Measurements from ENCODE around the gene ZNF354C. TPM values are rescaled to one million over a fixed set of nuclear protein-coding genes. Genes with fewer than 3 reads are reported as not detected.
"Not testable (repeated sequence)": the region's sequence is repeated elsewhere in the genome, so short reads cannot be mapped to it uniquely, and the experiment has no call there.

The ZNF354C gene
- total RNA-seq = 1.3 TPM

DNA sequence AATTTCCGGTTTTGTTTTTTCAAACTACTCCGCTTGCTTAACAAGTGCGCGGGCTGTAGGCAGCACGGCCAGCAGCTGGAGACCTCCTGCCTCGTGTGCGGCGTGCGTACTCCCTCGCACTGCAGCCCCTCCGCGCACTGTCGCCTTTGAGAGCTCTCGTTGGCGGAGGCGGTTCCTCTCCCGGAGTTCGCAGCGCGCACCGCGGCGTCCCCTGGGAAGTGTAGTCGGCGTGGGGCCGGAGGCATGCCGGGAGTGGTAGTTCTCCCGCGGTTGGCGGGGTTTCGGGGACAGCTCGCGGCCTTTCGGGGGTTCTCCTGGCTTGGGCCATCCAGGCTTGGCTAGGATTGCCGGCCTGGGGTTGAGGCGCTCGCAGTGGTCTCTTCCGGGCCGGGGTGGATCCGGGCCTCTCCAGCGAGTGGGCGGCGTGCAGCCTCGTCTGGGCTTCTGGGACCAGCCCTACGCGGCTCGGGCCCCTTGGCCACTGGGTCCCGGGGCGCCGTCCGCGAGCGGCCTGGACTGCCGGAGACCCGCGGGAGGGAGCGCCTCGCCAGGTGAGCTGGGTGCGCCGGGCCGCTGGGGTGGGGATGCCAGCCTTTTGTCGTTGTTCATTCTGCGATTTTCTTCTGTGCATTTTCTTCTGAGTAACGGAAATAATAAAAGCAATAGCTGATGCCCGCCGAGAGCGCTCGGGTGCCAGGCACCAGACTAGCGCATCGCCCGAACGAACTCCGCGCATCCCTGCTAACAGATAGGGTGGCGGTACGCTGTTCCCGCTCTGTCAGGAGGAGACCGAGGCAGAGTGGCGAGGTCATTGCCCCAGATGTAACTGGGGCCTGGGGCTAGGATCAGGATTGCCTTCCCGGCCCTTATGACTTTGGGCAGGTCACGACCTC, at the start of gene ZNF354C:
Gene ZNF354C, plus strand, starts transcription at position 258 of the 893 bp plus-strand sequence. CDS start 1,696 bp downstream, outside the sequence.
- DNase-seq (ENCODE audit: low spot score) (peak; percentile 90), ATAC-seq (peak; percentile 99)

DNA sequence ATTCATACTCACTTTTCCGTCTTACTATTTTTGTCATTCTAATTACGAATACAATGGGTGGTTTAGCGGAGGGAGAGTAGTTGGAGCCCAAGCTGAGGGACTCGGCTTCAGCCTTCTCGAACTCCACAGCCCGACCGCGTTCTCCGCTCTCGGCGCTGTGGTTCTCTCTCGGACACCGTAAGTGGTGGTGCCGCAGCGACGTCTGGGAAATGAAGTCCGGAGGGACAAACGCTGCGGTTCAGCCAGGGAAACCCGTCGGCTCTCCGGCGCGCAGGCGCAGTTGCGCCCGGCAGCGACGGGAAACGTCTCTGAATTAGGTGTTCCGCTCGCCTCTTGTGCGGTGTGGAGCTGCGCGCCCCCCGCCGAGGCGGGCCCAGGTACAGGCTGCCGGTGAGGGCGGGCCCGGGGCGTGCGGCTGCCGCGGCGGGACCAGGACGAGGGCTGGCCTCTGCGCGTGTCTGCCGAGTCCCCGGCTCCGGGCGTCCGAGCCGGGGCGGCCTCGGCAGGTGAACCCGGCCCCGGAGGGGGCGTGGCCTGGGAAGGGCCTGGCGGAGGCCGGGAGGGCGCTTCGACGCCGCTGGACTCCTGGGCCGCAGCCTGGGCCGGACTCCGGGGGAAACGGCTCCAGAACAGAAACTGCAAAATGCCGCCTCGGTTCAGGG, 36.5 kb upstream of the ZNF354C start, which contains the start of gene ZNF879:
Gene ZNF879, plus strand, starts transcription at position 277 of the 662 bp plus-strand sequence. CDS start 1,201 bp downstream, outside the sequence.
- DNase-seq (ENCODE audit: low spot score) = peak; percentile 96
- ATAC-seq = peak; percentile 98

DNA sequence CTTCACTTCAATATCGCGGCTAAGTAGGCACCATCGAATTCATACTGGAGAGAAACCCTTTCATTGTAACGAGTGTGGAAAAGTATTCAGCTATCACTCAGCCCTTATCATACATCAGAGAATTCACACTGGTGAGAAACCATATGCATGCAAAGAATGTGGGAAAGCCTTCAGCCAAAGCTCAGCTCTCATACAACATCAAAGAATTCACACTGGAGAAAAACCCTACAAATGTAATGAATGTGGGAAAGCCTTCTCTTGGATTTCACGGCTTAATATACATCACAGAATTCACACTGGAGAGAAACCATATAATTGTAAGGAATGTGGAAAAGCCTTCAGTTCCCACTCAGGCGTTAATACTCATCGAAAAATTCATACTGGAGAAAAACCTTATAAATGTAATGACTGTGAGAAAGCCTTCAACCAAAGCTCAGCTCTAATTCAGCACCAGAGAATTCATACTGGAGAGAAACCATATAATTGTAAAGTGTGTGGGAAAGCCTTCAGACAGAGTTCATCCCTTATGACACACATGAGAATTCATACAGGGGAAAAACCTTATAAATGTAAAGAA, 27.1 kb upstream of the ZNF354C start:
- ATAC-seq (no peak), DNase-seq (ENCODE audit: low spot score) (no peak)

DNA sequence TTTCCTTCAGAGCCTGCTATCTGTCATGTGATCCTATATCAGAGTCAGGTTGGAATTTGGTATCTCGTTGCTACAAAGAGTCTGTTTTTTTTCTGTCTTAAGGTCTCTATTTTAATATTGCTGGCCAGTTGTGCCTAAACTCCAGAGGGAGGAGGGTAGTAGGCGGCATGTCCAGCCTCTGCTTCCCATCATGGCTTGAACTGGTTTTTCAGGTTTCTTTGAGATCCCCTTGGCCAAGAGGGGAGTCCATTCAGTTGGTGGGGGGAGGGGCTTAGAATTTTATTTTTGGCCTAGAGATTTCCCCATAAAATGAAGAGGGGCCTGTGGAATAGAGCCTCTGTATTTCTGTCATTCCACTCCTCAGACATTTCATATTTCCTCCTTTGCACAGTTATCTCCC, 15.4 kb upstream of the ZNF354C start:
- ATAC-seq (no peak), DNase-seq (ENCODE audit: low spot score) (no peak)

DNA sequence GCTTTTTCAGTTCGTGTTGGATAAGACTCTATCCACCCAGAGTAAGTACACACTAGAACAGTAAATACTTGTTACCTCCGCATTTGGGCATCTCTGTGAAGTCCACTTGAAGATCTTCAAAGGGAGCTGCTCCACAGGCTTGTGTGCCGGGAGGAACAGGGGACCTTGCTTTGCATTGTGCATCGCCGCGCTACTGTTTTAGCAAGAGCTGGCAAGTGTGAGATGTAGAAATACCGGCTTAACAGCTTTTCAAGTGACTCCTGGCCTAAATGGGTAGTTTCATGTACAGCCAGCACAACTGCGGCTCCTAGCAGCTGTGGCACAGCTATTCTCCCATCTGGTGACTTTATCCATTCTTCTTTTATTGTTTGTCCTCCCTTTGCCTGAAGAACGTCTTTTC, 8.4 kb upstream of the ZNF354C start:
- DNase-seq (ENCODE audit: low spot score) = no peak
- no peak for ATAC-seq

DNA sequence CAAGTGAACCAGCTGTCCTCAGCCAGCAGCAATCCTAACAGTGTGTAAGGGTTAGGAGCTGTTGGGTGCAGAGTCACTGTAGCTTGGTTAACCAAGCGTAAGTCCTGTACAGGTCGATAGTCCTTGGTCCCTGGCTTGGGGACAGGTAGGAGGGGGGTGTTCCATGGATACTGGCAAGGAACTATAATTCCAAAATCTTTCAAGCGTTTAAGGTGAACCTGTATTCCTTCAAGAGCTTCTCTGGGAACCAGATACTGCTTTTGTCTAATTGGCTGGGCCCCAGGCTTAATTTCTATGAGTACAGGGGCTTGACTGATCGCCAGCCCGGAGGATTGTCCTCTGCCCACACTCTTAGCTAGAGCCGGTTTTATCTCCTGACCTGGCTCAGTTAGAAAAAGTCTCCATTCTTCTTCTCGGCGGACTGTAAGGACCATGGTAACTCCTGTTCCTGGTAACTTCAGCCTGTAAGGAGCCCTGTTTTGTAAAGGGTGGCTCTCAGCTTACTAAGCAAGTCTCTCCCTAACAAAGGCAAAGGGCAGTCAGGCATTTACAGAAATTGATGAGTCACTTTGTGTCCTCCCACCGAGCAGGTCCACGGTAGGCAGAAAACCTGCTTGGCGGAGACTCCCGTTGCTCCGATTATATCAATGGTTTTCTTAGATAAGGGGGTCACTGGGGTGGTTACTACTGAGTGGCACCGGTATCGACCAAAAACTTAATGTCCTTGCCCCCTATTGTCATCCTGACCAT, 6.0 kb upstream of the ZNF354C start:
- no peak for DNase-seq (ENCODE audit: low spot score)
- ATAC-seq = no peak

DNA sequence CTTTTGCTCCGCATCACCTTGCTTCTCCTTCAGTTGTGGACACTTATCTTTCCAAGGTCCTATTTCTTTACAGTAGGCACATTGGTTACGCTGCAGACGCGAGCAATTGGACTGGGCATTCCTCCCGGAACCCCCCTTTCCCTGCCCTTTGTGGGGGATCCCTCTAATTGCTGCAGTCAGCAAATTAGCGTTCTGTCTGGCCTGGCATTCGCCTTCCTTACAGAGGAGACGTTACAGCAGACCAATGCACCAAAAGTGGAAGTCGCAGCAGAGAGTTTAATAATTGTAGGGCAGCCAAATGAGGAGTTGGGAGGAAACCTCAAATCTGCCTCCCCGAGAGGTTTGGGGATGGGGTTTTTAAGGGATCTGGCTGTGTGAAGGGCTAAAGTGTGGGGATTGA, 5.3 kb upstream of the ZNF354C start:
- ATAC-seq (no peak), DNase-seq (ENCODE audit: low spot score) (no peak)

DNA sequence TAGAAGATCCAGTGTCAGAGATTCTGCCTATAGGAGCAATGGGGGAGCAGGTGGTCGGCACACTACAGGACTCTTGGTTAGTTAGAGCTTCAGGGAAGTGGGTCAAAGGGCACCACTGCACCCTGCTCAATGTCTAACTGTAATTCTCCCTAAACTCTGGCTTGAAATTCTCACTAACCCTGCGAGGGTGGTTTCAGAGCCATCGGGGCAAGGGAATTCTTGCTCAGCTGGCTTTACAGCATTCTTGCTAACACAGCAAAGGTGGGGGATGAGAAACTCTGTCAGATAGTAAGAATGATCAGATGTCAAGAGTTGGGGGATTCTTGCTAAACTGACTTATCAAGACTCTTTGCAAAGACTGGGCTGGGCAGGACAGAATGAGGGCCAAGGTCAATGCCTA, 4.7 kb upstream of the ZNF354C start:
- ATAC-seq (no peak), DNase-seq (ENCODE audit: low spot score) (no peak)

DNA sequence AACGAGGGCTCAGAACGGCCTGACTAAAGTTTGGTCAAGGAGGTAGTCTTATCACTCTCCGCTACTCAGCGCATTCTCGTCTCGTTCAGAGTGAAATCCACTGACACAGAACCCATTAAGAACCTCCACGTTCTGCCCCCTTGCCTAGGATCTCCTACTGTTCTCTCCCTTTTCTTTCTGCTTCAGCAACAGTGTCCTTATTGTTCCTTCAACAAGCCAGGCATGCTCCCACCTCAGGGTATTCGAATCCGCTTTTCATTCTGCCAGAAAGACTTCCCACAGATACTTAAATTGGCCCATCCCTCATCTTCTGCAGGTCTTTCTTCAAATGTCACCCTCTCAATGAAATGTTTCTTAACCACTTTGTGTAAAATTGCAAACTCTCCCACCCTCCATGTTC, 4.3 kb upstream of the ZNF354C start:
- ATAC-seq (no peak), DNase-seq (ENCODE audit: low spot score) (no peak)

DNA sequence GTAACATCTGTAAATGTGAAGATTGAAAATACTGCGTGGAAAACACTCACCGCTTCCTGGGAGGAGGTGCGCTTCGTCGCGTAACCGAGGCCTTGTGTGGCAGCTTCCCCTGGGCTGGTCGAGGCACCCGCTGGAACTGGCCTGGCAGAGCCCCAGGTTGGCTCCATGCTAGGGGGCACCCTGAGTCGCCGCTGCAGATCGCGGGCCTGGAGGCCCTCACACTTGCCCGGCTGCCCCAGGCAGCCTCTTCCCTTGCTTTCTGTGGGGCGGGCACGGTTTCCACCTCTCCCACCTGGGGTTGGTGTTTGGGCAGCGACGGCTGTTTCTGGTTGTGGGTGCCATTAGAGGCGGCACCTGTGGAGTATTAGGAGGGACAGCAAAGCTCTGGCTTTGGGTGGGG, 852 bp downstream of the ZNF354C start:
- ATAC-seq = no peak

DNA sequence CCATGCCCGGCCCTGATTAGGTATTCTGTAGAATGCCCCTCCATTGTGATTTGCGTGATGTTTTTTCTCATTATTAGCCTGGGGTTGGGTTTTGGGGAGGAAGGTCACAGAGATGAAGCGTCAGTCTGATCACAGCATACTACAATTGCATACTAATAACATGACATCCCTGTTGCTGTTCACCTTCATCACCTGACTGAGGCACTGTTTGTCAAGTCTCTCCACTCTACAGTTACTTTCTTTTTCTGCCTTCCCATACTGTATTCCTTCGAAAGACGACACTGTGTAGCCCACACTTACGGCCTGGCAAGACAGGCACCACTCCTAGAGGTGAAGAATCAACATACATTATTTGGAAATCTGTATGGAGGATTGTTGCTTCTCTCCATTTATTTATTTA, 5.5 kb downstream of the ZNF354C start:
- DNase-seq (ENCODE audit: low spot score) = no peak
- ATAC-seq = no peak

More for the DNA sequence above, 852 bp downstream of the ZNF354C start:
- no peak for DNase-seq (ENCODE audit: low spot score)

DNA sequence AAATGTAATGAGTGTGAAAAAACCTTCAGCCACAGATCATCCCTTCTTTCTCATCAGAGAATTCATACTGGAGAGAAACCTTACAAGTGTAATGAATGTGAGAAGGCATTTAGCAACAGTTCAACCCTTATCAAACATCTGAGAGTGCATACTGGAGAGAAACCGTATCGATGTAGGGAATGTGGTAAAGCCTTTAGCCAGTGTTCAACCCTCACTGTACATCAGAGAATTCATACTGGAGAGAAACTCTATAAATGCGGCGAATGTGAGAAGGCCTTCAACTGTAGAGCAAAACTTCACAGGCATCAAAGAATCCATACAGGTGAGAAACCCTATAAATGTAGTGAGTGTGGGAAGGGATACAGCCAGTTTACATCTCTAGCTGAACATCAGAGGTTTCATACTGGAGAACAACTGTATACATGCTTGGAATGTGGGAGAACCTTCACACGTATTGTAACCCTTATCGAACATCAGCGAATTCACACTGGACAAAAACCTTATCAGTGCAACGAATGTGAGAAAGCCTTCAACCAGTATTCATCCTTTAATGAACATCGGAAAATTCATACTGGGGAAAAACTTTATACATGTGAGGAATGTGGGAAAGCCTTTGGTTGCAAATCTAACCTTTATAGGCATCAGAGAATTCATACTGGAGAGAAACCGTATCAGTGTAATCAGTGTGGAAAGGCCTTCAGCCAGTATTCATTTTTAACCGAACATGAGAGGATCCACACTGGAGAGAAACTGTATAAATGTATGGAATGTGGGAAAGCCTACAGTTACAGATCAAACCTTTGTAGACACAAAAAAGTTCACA, 19.2 kb downstream of the ZNF354C start:
- no peak for ATAC-seq

DNA sequence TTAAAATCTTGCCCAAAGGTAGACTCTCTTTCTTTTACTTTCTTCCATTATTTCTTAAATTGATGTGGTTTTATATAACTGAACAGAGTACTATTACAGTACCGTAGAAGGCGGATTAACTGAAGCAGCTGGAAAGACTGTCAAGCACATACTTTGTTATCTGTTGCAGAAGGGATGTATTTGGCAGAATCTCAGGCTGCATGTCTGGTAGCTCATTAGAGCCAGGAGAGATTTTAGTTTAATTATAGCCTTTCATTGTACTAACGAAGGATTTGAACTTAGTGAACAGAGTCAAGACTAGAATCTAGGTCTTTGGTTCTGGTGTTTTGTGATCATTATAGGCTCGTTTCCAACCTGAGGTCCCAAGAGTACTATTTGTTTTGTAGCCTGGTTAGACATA, 20.6 kb downstream of the ZNF354C start:
- DNase-seq (ENCODE audit: low spot score) = no peak

More for the DNA sequence above, 19.2 kb downstream of the ZNF354C start:
- DNase-seq (ENCODE audit: low spot score) = no peak

DNA sequence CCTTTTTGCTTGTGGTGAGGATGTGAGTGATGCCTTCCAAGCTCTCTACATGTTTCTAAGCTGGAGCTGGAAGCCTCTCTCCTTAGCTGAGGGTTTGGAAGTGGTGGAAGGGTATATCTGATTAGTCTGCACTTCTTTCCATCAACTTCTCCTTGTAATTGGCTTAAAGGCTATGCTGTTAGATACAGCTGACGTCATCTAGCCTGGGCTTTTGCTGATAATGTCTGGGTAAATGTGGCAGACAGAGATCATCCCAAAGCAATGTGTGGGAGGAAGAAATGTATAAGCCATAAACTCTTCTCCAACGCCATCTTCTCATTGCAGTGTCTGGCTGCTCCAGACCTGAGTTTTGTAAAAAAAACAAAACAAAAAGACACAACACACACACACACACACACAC, 29.3 kb downstream of the ZNF354C start:
- no peak for ATAC-seq
- no peak for DNase-seq (ENCODE audit: low spot score)

More for the DNA sequence above, 20.6 kb downstream of the ZNF354C start:
- no peak for ATAC-seq

DNA sequence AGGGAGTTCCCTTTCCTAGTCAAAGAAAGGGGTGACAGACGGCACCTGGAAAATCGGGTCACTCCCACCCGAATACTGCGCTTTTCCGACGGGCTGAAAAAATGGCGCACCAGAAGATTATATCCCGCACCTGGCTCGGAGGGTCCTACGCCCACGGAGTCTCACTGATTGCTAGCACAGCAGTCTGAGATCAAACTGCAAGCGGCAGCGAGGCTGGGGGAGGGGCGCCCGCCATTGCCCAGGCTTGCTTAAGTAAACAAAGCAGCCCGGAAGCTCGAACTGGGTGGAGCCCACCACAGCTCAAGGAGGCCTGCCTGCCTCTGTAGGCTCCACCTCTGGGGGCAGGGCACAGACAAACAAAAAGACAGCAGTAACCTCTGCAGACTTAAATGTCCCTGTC, 41.1 kb downstream of the ZNF354C start:
- not testable (repeated sequence) for ATAC-seq; DNase-seq (ENCODE audit: low spot score)

DNA sequence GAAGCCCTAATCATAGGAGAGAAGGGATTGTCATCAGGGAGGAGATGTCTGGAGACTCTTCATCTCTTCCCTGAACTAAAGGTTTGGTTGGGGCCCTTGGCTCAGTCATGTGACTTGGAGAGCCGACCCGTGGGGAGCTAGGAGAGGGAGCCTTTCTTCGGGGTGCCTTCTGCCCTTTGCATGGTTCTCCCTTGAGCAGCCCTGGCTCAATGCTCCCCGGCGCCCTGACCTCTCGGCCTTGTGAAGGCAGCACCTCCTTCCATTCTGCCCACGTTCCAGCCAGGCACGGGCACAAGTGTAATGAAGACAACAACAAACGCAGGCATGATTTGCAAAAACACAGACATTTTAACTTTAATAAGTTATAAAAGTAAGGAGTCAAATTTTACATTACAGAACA, 50.4 kb downstream of the ZNF354C start:
- DNase-seq (ENCODE audit: low spot score) (peak; percentile 32), ATAC-seq (no peak)

DNA sequence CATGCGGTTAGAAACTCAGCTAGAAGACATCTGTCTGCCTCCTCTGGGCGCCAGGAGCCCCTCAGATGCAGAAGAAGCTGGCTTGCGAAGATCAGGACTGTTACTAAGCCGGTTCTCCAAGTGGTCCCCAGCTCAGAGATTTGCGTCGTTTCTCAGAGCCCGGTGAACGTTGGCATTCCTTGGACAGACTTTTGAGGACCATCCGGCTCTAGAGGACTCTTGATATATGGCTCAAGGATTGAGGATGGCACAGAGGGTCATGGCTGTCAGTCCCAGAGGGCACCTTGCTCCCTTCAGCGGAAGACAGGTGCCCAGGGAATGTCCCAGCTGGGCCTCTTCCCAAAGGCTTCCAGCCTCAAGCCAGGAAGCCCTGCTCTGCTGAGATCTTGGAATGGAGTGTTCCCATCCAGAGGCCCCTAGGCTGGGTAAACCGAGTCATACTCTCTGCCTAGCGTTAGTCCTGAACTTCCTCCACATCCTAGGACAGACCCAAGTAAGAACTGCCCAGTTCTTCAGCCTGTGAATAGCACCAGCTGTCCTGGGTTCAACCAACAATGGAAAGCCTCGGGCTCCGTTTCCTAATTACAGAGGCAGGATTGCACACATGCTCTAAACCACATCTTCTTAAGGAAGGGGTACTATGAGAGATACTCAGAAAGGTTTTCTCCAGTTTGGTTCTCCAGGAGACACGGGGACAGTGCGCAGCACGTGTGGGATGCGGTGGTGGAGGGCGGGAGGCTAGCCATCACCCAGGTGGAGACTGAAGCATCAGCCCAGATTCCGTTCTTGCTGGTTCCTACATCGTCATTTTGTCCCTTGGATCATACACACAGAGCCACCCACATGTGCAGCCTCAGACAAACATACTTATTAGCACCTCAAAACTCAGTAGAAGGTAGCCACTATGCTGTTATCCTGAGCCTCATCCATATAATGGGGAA, 51.4 kb downstream of the ZNF354C start:
- peak; percentile 11 for DNase-seq (ENCODE audit: low spot score)
- ATAC-seq = no peak

DNA sequence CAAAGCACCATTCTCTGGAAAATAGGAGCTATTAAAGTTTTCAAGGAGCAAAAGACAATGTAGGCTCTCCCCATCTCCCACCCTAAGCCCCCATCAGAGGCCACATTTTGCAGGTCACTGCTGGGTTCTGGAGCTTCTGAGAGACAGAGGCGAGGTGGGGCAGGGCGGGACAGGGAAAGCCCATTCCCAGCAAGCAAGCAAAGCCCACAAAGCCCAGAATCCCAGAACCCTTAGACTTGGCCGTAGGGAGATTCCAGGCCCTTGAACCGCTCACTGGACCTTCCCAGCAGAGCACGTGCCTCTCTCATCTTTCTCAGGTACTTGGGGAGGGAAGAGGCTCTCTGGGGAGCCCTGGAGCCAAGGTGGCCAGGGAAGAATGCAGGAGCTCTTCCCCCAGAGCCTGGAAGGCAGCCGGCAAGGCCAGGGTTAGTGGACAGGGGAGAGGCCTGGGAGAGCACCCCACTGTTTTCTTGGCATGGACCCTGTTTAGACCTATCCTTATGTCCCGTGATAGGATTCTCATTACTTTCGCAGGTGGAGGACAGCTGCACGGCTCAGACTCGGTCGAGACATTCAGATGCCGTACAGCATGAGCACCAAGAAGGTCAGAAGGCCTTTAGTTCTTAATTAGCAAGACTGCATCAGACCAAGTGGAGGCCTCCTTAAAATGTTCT, 52.4 kb downstream of the ZNF354C start:
- ATAC-seq (no peak), DNase-seq (ENCODE audit: low spot score) (peak; percentile 14)
